Measurements from ENCODE around the gene AASDH. TPM values are rescaled to one million over a fixed set of nuclear protein-coding genes. Genes with fewer than 3 reads are reported as not detected.
A peak's percentile ranks its signal among the peaks of the same experiment; 100 is the strongest.

The AASDH gene
- total RNA-seq, 1 experiment from 2014 or later: 12.6 TPM

- TF ChIP-seq HMGXB4 (CRISPR knock-in tag; IDR thresholded peaks at IDR 0.05) (peak; percentile 60; the same call in 1 of the 2 replicates), CTCF (IDR thresholded peaks at IDR 0.05) (no peak), ZMAT4 (CRISPR knock-in tag; IDR thresholded peaks at IDR 0.05) (no peak), ZSCAN18 (CRISPR knock-in tag; IDR thresholded peaks at IDR 0.05) (no peak), ATF1 (CRISPR knock-in tag; IDR thresholded peaks at IDR 0.05) (no peak), IRF1 (CRISPR knock-in tag; IDR thresholded peaks at IDR 0.05) (no peak), JUN (CRISPR knock-in tag; IDR thresholded peaks at IDR 0.05) (no peak), ZBTB43 (CRISPR knock-in tag; IDR thresholded peaks at IDR 0.05) (0 out of 2 replicates have a peak, but pooled peaks have one; percentile 37), ZNF671 (CRISPR knock-in tag; IDR thresholded peaks at IDR 0.05) (no peak), ZNF232 (CRISPR knock-in tag; IDR thresholded peaks at IDR 0.05) (peak; percentile 20; the same call in 1 of the 2 replicates), CDX4 (CRISPR knock-in tag; IDR thresholded peaks at IDR 0.05; ENCODE audit: borderline replicate concordance) (no peak), ZNF396 (CRISPR knock-in tag; IDR thresholded peaks at IDR 0.05; ENCODE audit: borderline replicate concordance) (no peak), ZBTB21 (CRISPR knock-in tag; IDR thresholded peaks at IDR 0.05; ENCODE audit: borderline replicate concordance) (peak; percentile 77; the same call in 1 of the 2 replicates), GABPB1 (CRISPR knock-in tag; IDR thresholded peaks at IDR 0.05) (peak; percentile 11; the same call in 1 of the 2 replicates), NFATC4 (CRISPR knock-in tag; IDR thresholded peaks at IDR 0.05) (no peak), AR (CRISPR knock-in tag; IDR thresholded peaks at IDR 0.05) (no peak), E2F5 (CRISPR knock-in tag; IDR thresholded peaks at IDR 0.05) (no peak; the same call in 1 of the 2 replicates), FOXP4 (CRISPR knock-in tag; IDR thresholded peaks at IDR 0.05) (0 out of 2 replicates have a peak, but pooled peaks have one; percentile 13), NR3C1 (CRISPR knock-in tag; conservative IDR thresholded peaks at IDR 0.05; ENCODE audit: low read depth) (no peak), TCF7 (CRISPR knock-in tag; IDR thresholded peaks at IDR 0.05; ENCODE audit: low read depth) (no peak), ATF3 (CRISPR knock-in tag; conservative IDR thresholded peaks at IDR 0.05) (no peak)
Observed at GRCh38 chr4:56435140-56435926, 48.0 kb upstream of the AASDH start, which contains the start of gene PPAT (continued).
